Hematopoietic multipotent progenitor cell treated with erythropoietin and hydrocortisone succinate and interleukin-3 and kit ligand, for 15 days (in vitro differentiated cells): ENCODE results near the gene KCNN3.

Source experiments
- DNase-seq: peaks from one replicate; pipeline ENCODE4 v3.0.0-alpha.2; 2015; ENCODE audit warnings: low spot score

KCNN3 gene

GRCh38 chr1:154659823-154660592 lies 210.1 kb downstream of the KCNN3 start:
- DNase-seq: no peak

DNA sequence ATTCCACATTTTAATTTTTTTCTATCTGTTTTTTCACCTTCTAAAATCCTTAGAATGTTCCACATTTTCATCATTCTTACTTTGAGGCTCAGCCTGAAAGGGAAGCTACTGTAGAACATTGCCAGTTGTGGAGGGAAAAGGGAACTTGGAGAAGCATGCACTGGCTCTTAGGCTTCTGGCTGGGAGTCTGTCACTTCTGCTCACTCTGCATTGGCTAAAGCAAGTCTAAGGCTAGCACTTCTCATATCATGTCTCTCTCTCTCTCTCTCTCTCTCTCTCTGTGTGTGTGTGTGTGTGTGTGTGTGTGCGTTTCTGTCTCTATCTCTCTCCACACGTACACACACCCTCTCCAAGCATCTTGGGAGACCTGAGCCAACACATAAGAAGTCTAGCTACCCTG lies 212.5 kb downstream of the KCNN3 start:
- DNase-seq: no peak

- no peak for DNase-seq
Observed at GRCh38 chr1:154652893-154653292, 217.2 kb downstream of the KCNN3 start.
